GM13977 (cell line): ENCODE measurements around the gene ABCC1.
"Not testable (repeated sequence)": the region's sequence is repeated elsewhere in the genome, so short reads cannot be mapped to it uniquely, and the experiment has no call there.

ENCODE experiments used
- DNase-seq: peaks from one replicate; pipeline ENCODE4 v3.0.0; 2012; ENCODE audit warnings: low spot score
- in situ Hi-C: fragments of 300-500 bp; cut with MboI; formaldehyde crosslinking; loops from one replicate; pipeline ENCODE4 v1.12.0; 2022; ENCODE audit warnings: low sequenced_read_pairs, low pct_unique_long_range_greater_than_20kb, mixed read lengths, inconsistent platforms; ENCODE audit not compliant: unreplicated experiment
- TF ChIP-seq, protein P1 (sequence below): IDR thresholded peaks from 2 replicates; pipeline ENCODE4 v1.5.1; 2012; ENCODE audit warnings: mild to moderate bottlenecking, control low read depth; ENCODE audit not compliant: insufficient read depth; ENCODE audit errors: extremely low read depth, missing control alignments

Gene ABCC1

DNA sequence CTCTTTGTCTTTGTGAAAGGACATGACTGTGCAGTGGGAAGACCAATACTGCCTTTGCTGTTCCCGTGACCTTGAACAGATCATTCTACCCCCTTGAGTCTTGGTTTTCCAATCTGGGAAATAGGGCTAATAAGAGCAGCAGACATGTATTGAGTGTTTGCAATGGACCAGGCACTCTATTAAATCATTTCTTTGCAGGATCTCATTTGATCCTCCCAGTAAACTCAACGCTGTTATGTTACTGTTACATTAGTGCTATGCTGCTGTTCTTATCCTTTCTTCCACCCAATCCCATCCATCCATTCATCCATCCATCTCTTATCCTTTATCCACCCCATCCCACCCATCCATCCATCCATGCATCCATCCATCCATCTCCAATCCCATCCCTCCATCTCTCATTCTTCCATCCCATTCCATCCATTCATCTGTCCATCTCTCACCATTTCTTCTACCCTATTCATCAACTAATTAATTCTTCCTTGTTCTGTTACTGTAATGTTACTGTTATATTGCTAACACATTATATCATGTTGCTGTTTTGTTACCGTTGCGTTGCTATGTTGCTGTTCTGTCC lies 208.8 kb downstream of the ABCC1 start:
- in situ Hi-C loops, result no loop called here
- TF ChIP-seq, protein P1, sequence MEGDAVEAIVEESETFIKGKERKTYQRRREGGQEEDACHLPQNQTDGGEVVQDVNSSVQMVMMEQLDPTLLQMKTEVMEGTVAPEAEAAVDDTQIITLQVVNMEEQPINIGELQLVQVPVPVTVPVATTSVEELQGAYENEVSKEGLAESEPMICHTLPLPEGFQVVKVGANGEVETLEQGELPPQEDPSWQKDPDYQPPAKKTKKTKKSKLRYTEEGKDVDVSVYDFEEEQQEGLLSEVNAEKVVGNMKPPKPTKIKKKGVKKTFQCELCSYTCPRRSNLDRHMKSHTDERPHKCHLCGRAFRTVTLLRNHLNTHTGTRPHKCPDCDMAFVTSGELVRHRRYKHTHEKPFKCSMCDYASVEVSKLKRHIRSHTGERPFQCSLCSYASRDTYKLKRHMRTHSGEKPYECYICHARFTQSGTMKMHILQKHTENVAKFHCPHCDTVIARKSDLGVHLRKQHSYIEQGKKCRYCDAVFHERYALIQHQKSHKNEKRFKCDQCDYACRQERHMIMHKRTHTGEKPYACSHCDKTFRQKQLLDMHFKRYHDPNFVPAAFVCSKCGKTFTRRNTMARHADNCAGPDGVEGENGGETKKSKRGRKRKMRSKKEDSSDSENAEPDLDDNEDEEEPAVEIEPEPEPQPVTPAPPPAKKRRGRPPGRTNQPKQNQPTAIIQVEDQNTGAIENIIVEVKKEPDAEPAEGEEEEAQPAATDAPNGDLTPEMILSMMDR, result no peak
- DNase-seq, result no peak

DNA sequence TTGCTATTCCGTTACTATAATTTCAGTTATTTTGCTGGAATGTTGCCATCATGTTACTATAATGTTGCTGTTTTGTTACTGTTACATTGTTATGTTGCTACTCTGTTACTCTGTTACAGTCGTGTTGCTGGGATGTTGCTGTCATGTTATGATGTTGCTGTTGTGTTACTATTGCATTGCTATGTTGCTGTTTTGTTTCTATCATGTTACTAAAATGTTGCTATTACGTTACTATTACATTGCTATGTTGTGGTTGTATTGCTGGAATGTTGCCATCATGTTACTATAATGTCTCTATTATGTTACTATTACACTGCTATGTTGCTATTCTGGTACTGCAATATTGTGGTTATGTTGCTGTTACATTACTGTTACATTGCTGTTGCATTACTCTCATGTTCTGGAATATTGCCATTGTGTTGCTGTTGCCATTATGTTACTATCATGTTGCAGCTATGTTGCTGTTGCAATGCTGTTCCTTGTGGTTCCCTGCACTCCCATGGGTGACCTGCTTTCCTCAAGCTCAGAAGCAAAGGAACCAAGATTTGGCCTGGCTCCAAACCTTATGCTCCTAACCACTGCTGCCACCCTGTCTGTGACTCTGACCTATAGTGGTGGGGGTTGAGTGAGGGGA lies 209.4 kb downstream of the ABCC1 start:
- in situ Hi-C loops, result no loop called here
- TF ChIP-seq, protein P1, result no peak
- no peak for DNase-seq

DNA sequence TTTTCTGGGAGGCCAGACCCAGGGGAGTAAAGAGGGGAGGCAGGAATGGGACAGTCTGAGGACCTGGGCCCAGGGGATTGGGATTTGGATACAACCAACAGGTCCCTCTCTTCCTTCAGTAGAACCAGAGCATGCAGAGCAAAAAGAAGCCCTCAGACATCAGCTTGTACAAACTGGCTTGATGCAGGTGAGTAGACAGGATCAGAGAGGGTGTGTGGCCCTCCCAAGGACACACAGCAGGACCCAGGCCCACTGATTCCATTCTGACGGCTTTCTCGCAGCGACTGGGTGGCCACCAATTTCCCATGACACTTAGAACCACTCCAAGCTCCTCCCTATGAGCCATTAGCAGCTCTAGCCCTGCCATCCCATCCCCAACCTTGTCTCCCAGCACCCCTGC lies 210.2 kb downstream of the ABCC1 start:
- in situ Hi-C loops, result no loop called here

GRCh38 chr16:16161319-16161718 lies 211.9 kb downstream of the ABCC1 start:
- DNase-seq, result no peak
- TF ChIP-seq, protein P1, result no peak
- in situ Hi-C loops, result no loop called here

More for the DNA sequence above, 210.2 kb downstream of the ABCC1 start:
- TF ChIP-seq, protein P1, result no peak
- DNase-seq, result no peak

DNA sequence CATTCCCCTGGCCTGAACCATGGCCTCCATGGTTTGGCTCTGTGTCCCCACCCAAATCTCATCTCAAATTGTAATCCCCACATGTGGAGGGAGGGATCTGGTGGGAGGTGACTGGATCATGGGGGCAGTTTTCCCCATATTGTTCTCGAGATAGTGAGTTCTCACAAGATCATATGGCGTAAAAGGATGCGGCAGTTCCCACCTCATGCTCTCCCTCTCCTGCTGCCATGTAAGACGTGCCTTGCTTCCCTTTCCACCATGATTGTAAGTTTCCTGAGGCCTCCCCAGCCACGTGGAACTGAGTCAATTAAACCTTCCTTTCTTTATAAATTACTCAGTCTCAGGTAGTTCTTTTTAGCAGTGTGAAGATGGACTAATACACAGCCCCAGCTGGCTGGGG lies 212.4 kb downstream of the ABCC1 start:
- in situ Hi-C loops, DNase-seq: not testable (repeated sequence)

DNA sequence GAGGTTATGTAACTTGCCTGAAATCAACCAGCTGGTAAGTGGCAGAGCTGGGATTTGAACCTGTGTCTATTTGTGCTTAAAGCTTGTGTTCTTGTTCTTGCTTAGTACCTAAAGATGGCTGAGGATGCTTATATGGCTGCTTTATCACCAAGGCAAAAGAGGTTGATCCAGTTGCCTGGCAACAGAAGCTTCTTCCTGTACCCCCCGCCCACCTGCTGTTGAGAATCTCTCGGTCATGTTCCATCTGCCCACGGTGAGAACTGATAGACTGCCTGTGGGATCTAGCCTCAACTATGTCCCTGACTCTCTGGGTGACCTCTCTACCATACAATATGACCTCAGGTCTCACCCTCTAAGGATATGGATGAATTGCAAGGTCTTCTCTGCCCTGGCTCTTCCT lies 213.2 kb downstream of the ABCC1 start:
- TF ChIP-seq, protein P1, result no peak
- in situ Hi-C loops, result no loop called here
- DNase-seq, result no peak

DNA sequence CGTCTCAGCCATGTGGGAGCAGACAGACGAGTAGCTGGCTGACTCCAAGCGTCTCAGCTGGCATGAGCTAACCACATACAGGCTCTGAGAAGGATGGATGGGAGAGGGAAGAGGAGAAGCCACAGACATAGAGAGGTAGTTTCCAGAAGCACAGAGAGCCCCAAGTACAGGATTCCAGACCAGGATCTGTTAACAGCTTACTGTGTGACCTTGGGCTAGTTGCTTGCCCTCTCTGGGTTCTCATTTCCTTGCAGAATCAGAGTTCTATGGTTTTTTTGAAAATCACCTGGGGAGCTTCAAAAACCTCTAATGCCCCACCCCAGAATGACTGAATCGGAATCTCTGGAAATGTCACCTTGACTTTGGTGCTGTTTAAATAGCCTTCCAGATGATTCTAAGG lies 213.7 kb downstream of the ABCC1 start:
- TF ChIP-seq, protein P1, result no peak
- in situ Hi-C loops, result no loop called here
- DNase-seq, result no peak
